Measurements from ENCODE around the gene PRDM5. TPM values are rescaled to one million over a fixed set of nuclear protein-coding genes. Genes with fewer than 3 reads are reported as not detected.

PRDM5 gene
- total and polyA plus RNA-seq, 4 donors, result 4.4 to 26.0 (median 9.3) TPM

- Histone ChIP-seq H3K9me3 (ENCODE audit: control insufficient read depth, low read length) (no peaks in the 10 kb centered on the region), H3K4me3 (ENCODE audit: low read length in 2 of 2) (no peak overlapping the region), H3K27ac (ENCODE audit: low read depth in 1 of 2, low read length in 2 of 2) (no peak overlapping the region), H3K27me3 (ENCODE audit: control insufficient read depth in 1 of 2, insufficient read depth in 2 of 2, low read length in 1 of 2) (no peaks in the 10 kb centered on the region), H3K36me3 (ENCODE audit: control insufficient read depth in 1 of 2, insufficient read depth in 2 of 2, low read length in 1 of 2) (peaks cover 0 to 6% of the 10 kb centered on the region in 2 donors), H3K4me1 (ENCODE audit: control insufficient read depth in 1 of 2, insufficient read depth in 2 of 2, low read length in 2 of 2) (no peaks in the 10 kb centered on the region)
- ATAC-seq (ENCODE audit: low FRiP score) (no peak), DNase-seq (no peak)
- intact Hi-C loops (cut with DNase I), result no loop called here
- WGBS, 2 donors, result 85 to 92% methylated on average over 2 of the region's 2 CpGs
Observed at GRCh38 chr4:120733054-120733453, 189.5 kb downstream of the PRDM5 start.

DNA sequence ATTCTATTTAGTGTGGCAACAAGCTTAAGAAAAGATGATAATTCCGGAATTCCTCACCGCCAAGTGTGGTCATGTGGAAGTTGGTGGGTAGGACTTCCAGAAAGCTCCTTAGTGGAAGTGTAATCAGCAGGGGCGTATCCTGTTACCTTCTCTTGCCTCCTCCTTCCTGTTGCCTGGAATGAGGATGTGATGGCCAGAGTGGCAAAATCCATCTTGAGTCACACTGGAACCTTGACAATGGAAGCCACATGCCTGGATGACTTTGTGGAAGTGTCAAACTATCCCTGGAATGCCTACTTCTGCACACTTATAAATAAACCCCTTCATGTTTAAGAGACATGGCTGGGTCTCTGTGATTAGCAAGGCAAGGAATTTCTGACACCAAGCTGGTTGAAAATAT is 191.0 kb downstream of the PRDM5 start:
- ATAC-seq (ENCODE audit: low FRiP score) (no peak), DNase-seq (no peak)
- Histone ChIP-seq H3K4me1 (ENCODE audit: control insufficient read depth in 1 of 2, insufficient read depth in 2 of 2, low read length in 2 of 2) (no peaks in the 10 kb centered on the region), H3K4me3 (ENCODE audit: low read length in 2 of 2) (no peak overlapping the region), H3K9me3 (ENCODE audit: control insufficient read depth, low read length) (no peaks in the 10 kb centered on the region), H3K36me3 (ENCODE audit: control insufficient read depth in 1 of 2, insufficient read depth in 2 of 2, low read length in 1 of 2) (no peaks in the 10 kb centered on the region), H3K27me3 (ENCODE audit: control insufficient read depth in 1 of 2, insufficient read depth in 2 of 2, low read length in 1 of 2) (no peaks in the 10 kb centered on the region), H3K27ac (ENCODE audit: low read depth in 1 of 2, low read length in 2 of 2) (no peak overlapping the region)
- WGBS, 2 donors, result 89 to 90% methylated on average over 3 of the region's 3 CpGs
- intact Hi-C loops (cut with DNase I), result no loop called here

- intact Hi-C loops (cut with DNase I), result loop anchor here in 1 of 2 donors (1.0 kb wide), 1 partner anchor 12 kb away; no protein-coding TSS in a partner anchor
- H3K9me3 ChIP-seq (ENCODE audit: control insufficient read depth, low read length), result no peaks in the 10 kb centered on the region
- no peak for ATAC-seq (ENCODE audit: low FRiP score)
- no peak for DNase-seq
- H3K27ac ChIP-seq (ENCODE audit: low read depth in 1 of 2, low read length in 2 of 2), result no peak overlapping the region
- 81 to 82% methylated on average over 4 of the region's 4 CpGs for WGBS, 2 donors
- H3K36me3 ChIP-seq (ENCODE audit: control insufficient read depth in 1 of 2, insufficient read depth in 2 of 2, low read length in 1 of 2), result no peaks in the 10 kb centered on the region
- no peaks in the 10 kb centered on the region for H3K4me1 ChIP-seq (ENCODE audit: control insufficient read depth in 1 of 2, insufficient read depth in 2 of 2, low read length in 2 of 2)
- H3K27me3 ChIP-seq (ENCODE audit: control insufficient read depth in 1 of 2, insufficient read depth in 2 of 2, low read length in 1 of 2), result no peaks in the 10 kb centered on the region
- no peak overlapping the region for H3K4me3 ChIP-seq (ENCODE audit: low read length in 2 of 2)
Observed at GRCh38 chr4:120730777-120731320, 191.7 kb downstream of the PRDM5 start.

DNA sequence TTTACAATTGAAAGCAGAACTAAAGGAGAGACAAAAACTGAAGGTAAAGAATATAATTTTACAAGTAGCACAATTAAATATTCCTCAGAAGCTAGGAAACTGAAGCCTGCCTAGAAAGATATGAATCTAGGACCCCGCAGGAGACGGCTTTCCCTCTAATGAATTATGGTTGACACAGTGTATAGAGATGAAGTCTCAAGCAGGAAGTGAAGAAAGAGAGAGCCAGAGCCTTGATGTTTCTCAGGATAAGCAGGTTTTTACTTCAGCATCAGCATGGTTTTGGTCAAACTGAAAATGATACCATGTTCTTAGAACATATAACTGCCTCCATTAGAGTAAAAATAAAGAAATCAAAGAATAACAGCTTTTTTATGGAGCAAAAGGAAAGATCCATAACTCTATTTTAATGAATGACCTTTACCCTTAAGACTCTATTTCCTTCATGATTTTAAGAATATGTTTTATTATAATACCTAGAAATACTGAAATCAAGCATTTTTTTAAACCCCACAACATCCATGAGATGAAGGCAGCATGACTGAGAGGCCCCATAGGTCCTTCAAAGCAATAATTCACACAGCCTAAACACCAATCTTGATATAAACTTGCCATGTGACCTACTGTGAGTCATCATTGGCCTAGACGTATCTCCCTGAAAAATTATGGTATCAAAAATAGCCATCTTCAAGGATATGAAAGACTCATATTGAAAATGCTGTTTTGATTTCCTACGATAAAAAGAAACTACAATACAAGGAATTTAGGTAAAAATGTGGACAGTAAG is 193.4 kb downstream of the PRDM5 start:
- Histone ChIP-seq H3K36me3 (ENCODE audit: control insufficient read depth in 1 of 2, insufficient read depth in 2 of 2, low read length in 1 of 2) (no peaks in the 10 kb centered on the region), H3K4me1 (ENCODE audit: control insufficient read depth in 1 of 2, insufficient read depth in 2 of 2, low read length in 2 of 2) (no peaks in the 10 kb centered on the region), H3K9me3 (ENCODE audit: control insufficient read depth, low read length) (no peaks in the 10 kb centered on the region), H3K27ac (ENCODE audit: low read depth in 1 of 2, low read length in 2 of 2) (no peak overlapping the region), H3K4me3 (ENCODE audit: low read length in 2 of 2) (no peak overlapping the region), H3K27me3 (ENCODE audit: control insufficient read depth in 1 of 2, insufficient read depth in 2 of 2, low read length in 1 of 2) (no peaks in the 10 kb centered on the region)
- intact Hi-C loops (cut with DNase I), result loop anchor here in 1 of 2 donors (10.0 kb wide), 1 partner anchor 366 kb away; no protein-coding TSS in a partner anchor
- WGBS, 2 donors, result 78 to 86% methylated on average over 4 of the region's 4 CpGs
- DNase-seq, result no peak
- no peak for ATAC-seq (ENCODE audit: low FRiP score)

GRCh38 chr4:120725639-120726580 is 196.6 kb downstream of the PRDM5 start:
- no peaks in the 10 kb centered on the region for H3K4me1 ChIP-seq (ENCODE audit: control insufficient read depth in 1 of 2, insufficient read depth in 2 of 2, low read length in 2 of 2)
- no peaks in the 10 kb centered on the region for H3K27me3 ChIP-seq (ENCODE audit: control insufficient read depth in 1 of 2, insufficient read depth in 2 of 2, low read length in 1 of 2)
- no peak overlapping the region for H3K4me3 ChIP-seq (ENCODE audit: low read length in 2 of 2)
- DNase-seq, result no peak
- 85 to 86% methylated on average over 6 of the region's 6 CpGs for WGBS, 2 donors
- no peak overlapping the region for H3K27ac ChIP-seq (ENCODE audit: low read depth in 1 of 2, low read length in 2 of 2)
- H3K9me3 ChIP-seq (ENCODE audit: control insufficient read depth, low read length), result no peaks in the 10 kb centered on the region
- ATAC-seq (ENCODE audit: low FRiP score), result no peak
- no peaks in the 10 kb centered on the region for H3K36me3 ChIP-seq (ENCODE audit: control insufficient read depth in 1 of 2, insufficient read depth in 2 of 2, low read length in 1 of 2)
- intact Hi-C loops (cut with DNase I), result loop anchor here in 1 of 2 donors (10.0 kb wide), 1 partner anchor 369 kb away; no protein-coding TSS in a partner anchor

- intact Hi-C loops (cut with DNase I), result loop anchor here in 1 of 2 donors (10.0 kb wide), 1 partner anchor 370 kb away; no protein-coding TSS in a partner anchor
- H3K27ac ChIP-seq (ENCODE audit: low read depth in 1 of 2, low read length in 2 of 2), result no peak overlapping the region
- ATAC-seq (ENCODE audit: low FRiP score) (no peak), DNase-seq (no peak)
- no peaks in the 10 kb centered on the region for H3K9me3 ChIP-seq (ENCODE audit: control insufficient read depth, low read length)
- H3K4me1 ChIP-seq (ENCODE audit: control insufficient read depth in 1 of 2, insufficient read depth in 2 of 2, low read length in 2 of 2), result no peaks in the 10 kb centered on the region
- H3K4me3 ChIP-seq (ENCODE audit: low read length in 2 of 2), result no peak overlapping the region
- H3K36me3 ChIP-seq (ENCODE audit: control insufficient read depth in 1 of 2, insufficient read depth in 2 of 2, low read length in 1 of 2), result no peaks in the 10 kb centered on the region
- WGBS, 2 donors, result 84 to 90% methylated on average over 2 of the region's 2 CpGs
- no peaks in the 10 kb centered on the region for H3K27me3 ChIP-seq (ENCODE audit: control insufficient read depth in 1 of 2, insufficient read depth in 2 of 2, low read length in 1 of 2)
Observed at GRCh38 chr4:120724656-120725055, 197.9 kb downstream of the PRDM5 start.

GRCh38 chr4:120723986-120724385 is 198.5 kb downstream of the PRDM5 start:
- DNase-seq (no peak), ATAC-seq (ENCODE audit: low FRiP score) (no peak)
- Histone ChIP-seq H3K4me1 (ENCODE audit: control insufficient read depth in 1 of 2, insufficient read depth in 2 of 2, low read length in 2 of 2) (no peaks in the 10 kb centered on the region), H3K4me3 (ENCODE audit: low read length in 2 of 2) (no peak overlapping the region), H3K36me3 (ENCODE audit: control insufficient read depth in 1 of 2, insufficient read depth in 2 of 2, low read length in 1 of 2) (no peaks in the 10 kb centered on the region), H3K27ac (ENCODE audit: low read depth in 1 of 2, low read length in 2 of 2) (no peak overlapping the region), H3K27me3 (ENCODE audit: control insufficient read depth in 1 of 2, insufficient read depth in 2 of 2, low read length in 1 of 2) (no peaks in the 10 kb centered on the region), H3K9me3 (ENCODE audit: control insufficient read depth, low read length) (no peaks in the 10 kb centered on the region)
- intact Hi-C loops (cut with DNase I), result loop anchor here in 1 of 2 donors (10.0 kb wide), 1 partner anchor 371 kb away; no protein-coding TSS in a partner anchor
- 94 to 95% methylated on average over 2 of the region's 2 CpGs for WGBS, 2 donors

GRCh38 chr4:120723105-120723504 is 199.4 kb downstream of the PRDM5 start:
- H3K27ac ChIP-seq (ENCODE audit: low read depth in 1 of 2, low read length in 2 of 2), result no peak overlapping the region
- ATAC-seq (ENCODE audit: low FRiP score), result no peak

More at GRCh38 chr4:120723105-120723504, 199.4 kb downstream of the PRDM5 start:
- no peaks in the 10 kb centered on the region for H3K9me3 ChIP-seq (ENCODE audit: control insufficient read depth, low read length)
- H3K27me3 ChIP-seq (ENCODE audit: control insufficient read depth in 1 of 2, insufficient read depth in 2 of 2, low read length in 1 of 2), result no peaks in the 10 kb centered on the region
- no peaks in the 10 kb centered on the region for H3K36me3 ChIP-seq (ENCODE audit: control insufficient read depth in 1 of 2, insufficient read depth in 2 of 2, low read length in 1 of 2)
- no peak overlapping the region for H3K4me3 ChIP-seq (ENCODE audit: low read length in 2 of 2)
- WGBS, 2 donors, result 36 to 41% methylated on average over 3 of the region's 3 CpGs
- DNase-seq, result no peak
- H3K4me1 ChIP-seq (ENCODE audit: control insufficient read depth in 1 of 2, insufficient read depth in 2 of 2, low read length in 2 of 2), result no peaks in the 10 kb centered on the region
- intact Hi-C loops (cut with DNase I), result loop anchor here in 1 of 2 donors (10.0 kb wide), 1 partner anchor 372 kb away; no protein-coding TSS in a partner anchor
